GM12878 (cell line): ENCODE results near the gene KDM8. TPM values are rescaled to one million over a fixed set of nuclear protein-coding genes. Genes with fewer than 3 reads are reported as not detected.
A peak's percentile ranks its signal among the peaks of the same experiment; 100 is the strongest.

ENCODE experiments used
- CEBPZ ChIP-seq: fragments of 150-350 bp; IDR thresholded peaks from 2 replicates; pipeline ENCODE4 v1.6.1; 2016; ENCODE audit warnings: low read depth, low read length
- CHD1 ChIP-seq: IDR thresholded peaks from 2 replicates; pipeline ENCODE4 v1.6.1; 2012; ENCODE audit warnings: low read depth, low read length, improper control_type of control experiment
- CTCF ChIP-seq, 3 experiments: IDR thresholded peaks in 2 of 3; conservative IDR thresholded peaks in 1 of 3; 2 replicates each; pipeline ENCODE4 v1.5.1; 2011; ENCODE audit warnings: low read depth in 3 of 3, low read length in 3 of 3, mild to moderate bottlenecking in 3 of 3, control low read depth in 2 of 3, moderate library complexity in 2 of 3, inconsistent platforms in 1 of 3, mixed read lengths in 1 of 3; ENCODE audit not compliant: control insufficient read depth in 2 of 3, insufficient read depth in 1 of 3; ENCODE audit errors: extremely low read depth in 1 of 3
- HDAC6 ChIP-seq: fragments of 200-600 bp; sonication (generic); IDR thresholded peaks from one replicate; pipeline ENCODE4 v1.8.0; 2017; ENCODE audit warnings: antibody characterized with exemption; ENCODE audit not compliant: unreplicated experiment
- IRF5 ChIP-seq: fragments of 450-650 bp; IDR thresholded peaks from 2 replicates; pipeline ENCODE4 v1.6.1; 2017; ENCODE audit warnings: borderline replicate concordance
- KDM1A ChIP-seq: fragments of 200-600 bp; sonication (generic); IDR thresholded peaks from 2 replicates; pipeline ENCODE4 v1.6.1; 2016; ENCODE audit warnings: borderline replicate concordance
- KLF5 ChIP-seq: fragments of 450-650 bp; IDR thresholded peaks from 2 replicates; pipeline ENCODE4 v1.6.1; 2014; ENCODE audit warnings: mild to moderate bottlenecking; ENCODE audit not compliant: partially characterized antibody
- MTA3 ChIP-seq: IDR thresholded peaks from 2 replicates; pipeline ENCODE4 v1.6.1; 2012; ENCODE audit warnings: low read length, inconsistent platforms, borderline replicate concordance
- NFXL1 ChIP-seq: fragments of 450-650 bp; IDR thresholded peaks from 2 replicates; pipeline ENCODE4 v1.6.1; 2017; ENCODE audit warnings: antibody characterized with exemption, mild to moderate bottlenecking, borderline replicate concordance
- POLR2A ChIP-seq: IDR thresholded peaks from 2 replicates; pipeline ENCODE4 v1.6.1; 2011; ENCODE audit warnings: low read depth, mild to moderate bottlenecking, low read length
- RB1 ChIP-seq: fragments of 450-650 bp; formaldehyde crosslinking; IDR thresholded peaks from 2 replicates; pipeline ENCODE4 v1.6.1; 2017; ENCODE audit warnings: mild to moderate bottlenecking, borderline replicate concordance
- RCOR1 ChIP-seq: conservative IDR thresholded peaks from 2 replicates; pipeline ENCODE4 v1.6.1; 2012; ENCODE audit warnings: low read depth, low read length, improper control_type of control experiment
- SIN3A ChIP-seq: IDR thresholded peaks from 2 replicates; pipeline ENCODE4 v1.6.1; 2012; ENCODE audit warnings: low read depth, low read length, improper control_type of control experiment
- SKIL ChIP-seq: fragments of 450-650 bp; IDR thresholded peaks from 2 replicates; pipeline ENCODE4 v1.6.1; 2017; ENCODE audit warnings: mild to moderate bottlenecking, low read depth, inconsistent platforms; ENCODE audit not compliant: poor library complexity, severe bottlenecking
- SREBF1 ChIP-seq: IDR thresholded peaks from 2 replicates; pipeline ENCODE4 v1.6.1; 2012; ENCODE audit warnings: mild to moderate bottlenecking, low read length
- TCF3 ChIP-seq: IDR thresholded peaks from 2 replicates; pipeline ENCODE4 v1.6.1; 2012; ENCODE audit warnings: low read depth, mild to moderate bottlenecking, low read length, borderline replicate concordance; ENCODE audit not compliant: insufficient read depth
- ZBTB4 ChIP-seq: fragments of 450-650 bp; formaldehyde crosslinking; IDR thresholded peaks from 2 replicates; pipeline ENCODE4 v1.4.0; 2022; ENCODE audit warnings: mild to moderate bottlenecking, moderate library complexity
- polyA plus RNA-seq, 11 experiments: library from polyadenylated mRNA; depleted of rRNA in 4 of 11; unstranded in 6 of 11; stranded (reverse) in 5 of 11; fragments of >200 nt; fragmentation: Nextera tagmentation in 4 of 11; fragmentation: Illumina TruSeq in 1 of 11; extraction: Ambion mirVana in 4 of 11; extraction: Trizol in 1 of 11; gene quantifications; 1 replicate in 1 of 11; 2 replicates in 10 of 11; pipeline versions ENCODE4 v1.2.1 to v1.2.3, GENCODE V29; 2011 to 2016; ENCODE audit warnings: inconsistent platforms in 2 of 11, missing spikeins in 2 of 11, low read depth in 1 of 11
- total RNA-seq, 4 experiments: library from RNA; depleted of rRNA in 3 of 4; stranded (reverse); fragments of >200 nt in 3 of 4; fragmentation: Illumina TruSeq in 1 of 4; extraction: Trizol in 1 of 4; gene quantifications; 2 replicates each; pipeline versions ENCODE4 v1.2.1 to v1.2.3, GENCODE V29; 2013 to 2021

The KDM8 gene
- total and polyA plus RNA-seq, 10 of the 15 experiments (the other 5 are each of a cell fraction or from before 2014, with no cell fraction given), result 0.79 to 8.9 (median 5.8) TPM

- TF ChIP-seq CEBPZ, result no peak
- no peak for TF ChIP-seq HDAC6
- no peak; the same call in 1 of the 2 replicates for TF ChIP-seq SREBF1
- no peak for TF ChIP-seq ZBTB4 (CRISPR knock-in tag)
- TF ChIP-seq KLF5, result peak; percentile 84
- no peak for TF ChIP-seq CTCF (IDR thresholded peaks at IDR 0.05 in 2 of 3, conservative IDR thresholded peaks at IDR 0.05 in 1 of 3; ENCODE audit: control insufficient read depth in 2 of 3, extremely low read depth in 1 of 3, insufficient read depth in 1 of 3, low read depth in 3 of 3, low read length in 3 of 3)
- TF ChIP-seq SIN3A, result peak; percentile 87; the same call in 1 of the 2 replicates
- TF ChIP-seq NFXL1, result no peak
- TF ChIP-seq CHD1, result no peak
- no peak for TF ChIP-seq KDM1A
- 0 out of 2 replicates have a peak, but pooled peaks have one; percentile 39 for TF ChIP-seq RCOR1
- peak; percentile 88 for TF ChIP-seq POLR2A
- TF ChIP-seq TCF3, result no peak
- TF ChIP-seq RB1, result peak; percentile 88; the same call in 1 of the 2 replicates
- TF ChIP-seq IRF5, result no peak
- TF ChIP-seq MTA3, result no peak
- no peak for TF ChIP-seq SKIL
Observed at GRCh38 chr16:27203507-27204311, at the start of gene KDM8 (continued).
